Activated T-cell treated with anti-CD3 and anti-CD28 coated beads, Interleukin-2, amount 50 U/mL, for 24 hours (primary cell): ENCODE data around the gene UQCC2.

ENCODE experiments used
- DNase-seq: peaks from one replicate; pipeline ENCODE4 v3.0.0-alpha.2; 2020
- H3K27ac Mint-ChIP-seq: 2 replicates; pipeline ENCODE4 v1.8.0; 2020; ENCODE audit warnings: mild to moderate bottlenecking, mixed read lengths
- H3K27me3 Mint-ChIP-seq: 2 replicates; pipeline ENCODE4 v1.8.0; 2020; ENCODE audit warnings: mixed read lengths
- H3K36me3 Mint-ChIP-seq: 2 replicates; pipeline ENCODE4 v1.8.0; 2020; ENCODE audit warnings: low read depth, mixed read lengths
- H3K4me1 Mint-ChIP-seq: 2 replicates; pipeline ENCODE4 v1.8.0; 2020; ENCODE audit warnings: low read depth, mixed read lengths
- H3K4me3 Mint-ChIP-seq: 2 replicates; pipeline ENCODE4 v1.8.0; 2020; ENCODE audit warnings: mild to moderate bottlenecking, moderate library complexity, mixed read lengths
- H3K9me3 Mint-ChIP-seq: 2 replicates; pipeline ENCODE4 v1.8.0; 2020; ENCODE audit warnings: mixed read lengths

The UQCC2 gene

DNA sequence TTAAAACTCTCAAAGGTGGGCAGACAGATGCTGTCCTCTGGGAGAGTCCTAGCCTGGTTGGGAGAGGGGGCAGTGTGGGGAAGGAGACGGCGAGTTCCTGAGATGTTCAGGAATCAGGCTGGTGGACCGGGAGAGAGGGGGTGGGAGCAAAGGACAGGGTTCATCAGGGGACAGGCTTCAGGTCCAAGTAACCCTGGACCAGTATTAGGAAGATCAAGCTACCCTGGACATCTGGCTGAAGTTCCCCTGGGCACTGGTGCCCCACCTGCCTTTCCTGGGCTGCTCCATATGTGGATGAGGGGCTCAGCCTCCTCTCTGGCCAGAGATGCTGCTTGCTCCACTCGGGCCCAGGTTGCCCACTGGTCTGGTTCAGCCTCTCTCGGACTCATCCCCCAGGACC, 36.3 kb upstream of the UQCC2 start:
- H3K9me3 Mint-ChIP-seq: no peaks in the 10 kb centered on the region
- H3K4me1 Mint-ChIP-seq: peaks cover 2% of the 10 kb centered on the region
- H3K27ac Mint-ChIP-seq: no peak overlapping the region
- H3K4me3 Mint-ChIP-seq: no peak overlapping the region
- no peak for DNase-seq
- peaks cover 2% of the 10 kb centered on the region for H3K27me3 Mint-ChIP-seq
- H3K36me3 Mint-ChIP-seq: no peaks in the 10 kb centered on the region

DNA sequence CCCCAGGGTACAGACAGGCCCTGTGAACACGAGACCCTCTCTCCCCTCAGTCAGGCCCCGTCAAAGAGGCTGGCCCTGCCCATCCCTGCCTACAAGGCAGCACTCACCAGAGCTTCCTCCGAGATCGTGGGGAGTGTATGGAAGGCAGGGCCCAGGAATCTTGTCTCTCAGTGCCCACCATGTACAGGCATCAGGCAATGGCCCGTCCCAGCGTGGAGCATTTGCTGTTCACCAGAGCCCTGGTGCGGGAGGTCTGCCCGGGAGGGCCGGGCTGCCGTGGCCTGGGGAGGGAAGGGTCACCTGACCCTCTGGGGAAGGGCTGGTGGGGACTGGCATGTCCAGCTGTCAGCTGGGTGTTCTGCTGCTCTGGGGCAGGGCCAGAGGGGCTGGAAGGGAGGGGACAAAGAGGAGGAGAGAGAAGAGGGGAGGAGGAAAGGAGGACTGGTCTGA, 35.2 kb upstream of the UQCC2 start, which contains the start of gene IP6K3:
TSS of gene IP6K3 (minus strand) at position 255 of the 450 bp plus-strand sequence. CDS start 11,429 bp downstream, outside the sequence.
- no peak within 1 kb of the TSS for H3K27ac Mint-ChIP-seq
- no peaks in the 10 kb centered on the region for H3K9me3 Mint-ChIP-seq
- H3K27me3 Mint-ChIP-seq: peaks cover 2% of the 10 kb centered on the region
- peaks cover 2% of the 10 kb centered on the region for H3K4me1 Mint-ChIP-seq
- H3K36me3 Mint-ChIP-seq: no peaks in the 10 kb centered on the region
- H3K4me3 Mint-ChIP-seq: no peak within 1 kb of the TSS
- no peak for DNase-seq

DNA sequence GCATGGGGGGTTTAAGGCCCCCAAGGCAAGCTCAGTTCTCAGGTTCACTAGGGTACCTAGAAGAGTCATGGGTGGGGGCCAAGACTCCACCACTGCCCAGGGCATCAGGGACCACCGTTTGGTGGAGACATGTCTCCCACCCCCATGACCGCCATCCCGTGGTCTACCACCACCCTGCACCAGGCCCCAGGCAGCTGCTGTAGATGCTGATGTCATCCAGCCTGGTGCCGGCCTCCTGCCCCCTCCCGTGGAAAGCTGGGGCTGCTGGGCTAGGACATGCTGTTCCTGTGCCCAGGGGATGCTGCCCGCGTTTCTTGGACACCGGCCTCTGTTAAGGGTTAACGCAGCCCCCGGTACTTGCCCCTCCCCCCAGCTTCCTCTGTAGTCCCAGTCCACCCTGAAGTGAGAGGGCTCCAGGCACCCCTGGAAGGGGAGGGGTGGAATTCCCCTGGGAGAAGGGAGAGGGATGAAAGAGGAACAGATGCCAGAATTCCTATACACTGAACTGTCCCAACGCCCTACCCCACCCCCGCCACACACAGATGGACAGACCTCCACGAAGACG, 34.6 kb upstream of the UQCC2 start:
- Mint-ChIP-seq H3K9me3 (no peaks in the 10 kb centered on the region), H3K36me3 (no peaks in the 10 kb centered on the region), H3K27me3 (peaks cover 2% of the 10 kb centered on the region), H3K4me3 (no peak overlapping the region), H3K4me1 (peaks cover 2% of the 10 kb centered on the region), H3K27ac (no peak overlapping the region)
- DNase-seq: no peak

DNA sequence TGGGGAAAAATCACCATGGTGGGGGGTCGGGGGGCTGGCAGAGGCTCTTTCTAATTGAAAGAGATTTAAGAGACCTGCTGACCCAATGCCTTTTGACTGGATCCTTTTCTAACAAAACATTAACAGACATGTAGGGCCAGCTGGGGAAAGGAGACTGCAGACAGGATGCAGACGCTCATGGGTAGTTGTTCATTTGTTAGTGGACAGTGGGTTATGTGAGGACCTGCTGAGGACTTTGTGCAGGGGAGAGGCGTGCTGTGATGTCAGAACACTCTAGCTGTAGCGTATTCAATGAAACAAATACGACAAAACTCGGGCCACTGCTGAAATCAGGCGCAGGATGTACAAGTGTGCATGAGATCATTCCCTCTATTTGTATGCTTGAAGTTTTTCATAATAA, 34.0 kb upstream of the UQCC2 start:
- H3K4me3 Mint-ChIP-seq: no peak overlapping the region
- peaks cover 2% of the 10 kb centered on the region for H3K27me3 Mint-ChIP-seq
- no peak overlapping the region for H3K27ac Mint-ChIP-seq

DNA sequence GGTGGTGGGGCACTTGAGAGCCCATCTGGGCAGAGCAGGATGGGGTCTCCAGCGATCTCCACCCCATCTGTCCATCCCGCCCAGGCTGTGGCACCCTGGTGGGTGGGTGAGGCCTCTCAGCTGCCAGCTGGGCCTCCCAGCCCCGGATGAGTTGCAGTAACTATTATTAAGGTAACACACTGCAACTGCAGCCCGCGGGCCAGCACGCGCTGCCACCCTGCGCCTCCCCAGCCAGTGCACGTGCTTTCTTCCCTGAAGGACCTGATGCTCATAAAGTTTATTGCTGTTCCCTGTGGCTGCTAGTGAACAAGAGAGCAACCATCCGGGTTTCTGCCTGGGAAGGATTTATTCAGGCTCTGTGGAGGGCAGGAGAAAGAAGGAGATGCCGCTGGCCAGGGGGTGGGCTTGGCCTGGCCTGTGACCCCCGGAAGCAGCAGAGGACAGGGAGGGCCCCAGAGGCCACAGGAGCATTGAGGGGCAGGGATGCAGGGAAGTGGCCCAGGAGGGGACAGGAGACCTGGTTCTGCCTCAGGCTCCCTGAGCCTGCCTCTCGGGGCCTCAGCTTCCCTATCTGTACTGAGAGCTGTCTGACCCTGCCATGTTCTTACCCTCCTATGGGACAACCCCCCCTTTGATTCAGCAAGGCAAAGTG, 33.5 kb upstream of the UQCC2 start:
- peaks cover 2% of the 10 kb centered on the region for H3K4me1 Mint-ChIP-seq
- no peak overlapping the region for H3K27ac Mint-ChIP-seq
- no peaks in the 10 kb centered on the region for H3K36me3 Mint-ChIP-seq
- DNase-seq: no peak
- H3K27me3 Mint-ChIP-seq: peaks cover 2% of the 10 kb centered on the region
- H3K4me3 Mint-ChIP-seq: no peak overlapping the region
- no peaks in the 10 kb centered on the region for H3K9me3 Mint-ChIP-seq

More for the DNA sequence above, 34.0 kb upstream of the UQCC2 start:
- H3K9me3 Mint-ChIP-seq: no peaks in the 10 kb centered on the region
- no peaks in the 10 kb centered on the region for H3K36me3 Mint-ChIP-seq
- H3K4me1 Mint-ChIP-seq: peaks cover 2% of the 10 kb centered on the region
- no peak for DNase-seq

DNA sequence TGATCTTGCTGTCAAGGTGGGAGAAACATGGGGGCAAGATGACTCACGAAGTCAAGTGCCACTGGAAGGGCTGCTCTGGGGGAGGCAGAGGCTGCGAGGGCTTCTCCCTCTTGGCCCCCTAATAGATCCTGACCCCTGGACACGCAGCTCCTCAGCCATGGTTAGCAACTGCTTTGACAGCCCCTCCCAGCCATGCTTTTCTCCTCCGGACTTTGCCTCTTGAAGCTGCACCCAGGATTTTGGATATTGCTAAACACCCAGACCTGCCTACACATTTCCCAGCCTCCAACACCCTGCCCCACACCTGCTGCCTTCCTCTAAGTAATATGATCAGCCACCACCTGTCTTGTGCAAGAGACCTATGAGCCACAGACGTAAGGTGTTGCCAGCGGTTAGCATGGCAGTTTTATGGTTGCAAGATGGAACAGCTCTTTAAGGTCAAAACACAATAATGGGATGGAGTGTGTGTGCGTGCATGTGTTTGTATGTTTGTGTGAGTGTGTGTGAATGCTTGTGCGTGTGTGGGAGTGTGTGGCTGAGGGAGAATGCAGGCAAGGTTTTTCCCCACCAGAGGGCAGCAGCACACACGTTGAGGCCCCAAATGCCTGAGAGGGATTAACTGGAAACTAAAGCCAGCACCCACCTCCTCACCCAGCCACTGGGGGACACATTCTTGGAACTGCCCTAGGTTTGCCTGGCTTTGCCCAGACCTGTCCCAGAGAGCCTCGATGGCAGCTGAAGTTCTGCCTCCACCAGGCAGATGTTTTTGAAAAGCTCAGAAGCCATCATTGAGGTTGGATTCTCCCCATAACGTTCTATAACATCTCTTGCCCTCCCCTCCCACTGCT, 32.7 kb upstream of the UQCC2 start:
- H3K27ac Mint-ChIP-seq: no peak overlapping the region
- DNase-seq: peak; percentile 82
- no peaks in the 10 kb centered on the region for H3K36me3 Mint-ChIP-seq
- H3K27me3 Mint-ChIP-seq: peaks cover 2% of the 10 kb centered on the region
- H3K4me3 Mint-ChIP-seq: no peak overlapping the region
- H3K9me3 Mint-ChIP-seq: no peaks in the 10 kb centered on the region
- H3K4me1 Mint-ChIP-seq: peaks cover 2% of the 10 kb centered on the region

DNA sequence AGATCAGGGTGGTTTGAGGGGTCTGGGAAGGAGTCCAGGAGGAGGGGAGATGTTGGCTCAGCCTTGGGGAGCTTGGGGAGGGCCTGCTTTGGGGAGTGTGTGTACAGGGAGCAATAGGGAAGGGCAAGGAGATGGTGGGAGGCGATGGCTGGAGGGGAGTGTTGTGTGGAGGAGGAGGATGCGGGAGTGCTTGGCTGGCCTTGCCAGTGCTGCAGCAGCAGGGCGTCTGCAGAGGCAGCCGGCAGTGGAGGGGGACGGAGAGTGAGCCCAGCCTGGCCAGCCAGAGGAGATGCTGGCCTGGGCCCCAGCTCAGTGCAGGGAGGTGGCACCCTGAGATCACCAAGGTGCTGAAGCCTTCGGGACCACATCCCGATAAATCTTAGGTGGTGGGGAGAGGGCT, 31.3 kb upstream of the UQCC2 start:
- no peak for DNase-seq
- Mint-ChIP-seq H3K4me1 (peaks cover 2% of the 10 kb centered on the region), H3K27me3 (no peaks in the 10 kb centered on the region), H3K36me3 (no peaks in the 10 kb centered on the region), H3K9me3 (no peaks in the 10 kb centered on the region), H3K4me3 (no peak overlapping the region), H3K27ac (no peak overlapping the region)

DNA sequence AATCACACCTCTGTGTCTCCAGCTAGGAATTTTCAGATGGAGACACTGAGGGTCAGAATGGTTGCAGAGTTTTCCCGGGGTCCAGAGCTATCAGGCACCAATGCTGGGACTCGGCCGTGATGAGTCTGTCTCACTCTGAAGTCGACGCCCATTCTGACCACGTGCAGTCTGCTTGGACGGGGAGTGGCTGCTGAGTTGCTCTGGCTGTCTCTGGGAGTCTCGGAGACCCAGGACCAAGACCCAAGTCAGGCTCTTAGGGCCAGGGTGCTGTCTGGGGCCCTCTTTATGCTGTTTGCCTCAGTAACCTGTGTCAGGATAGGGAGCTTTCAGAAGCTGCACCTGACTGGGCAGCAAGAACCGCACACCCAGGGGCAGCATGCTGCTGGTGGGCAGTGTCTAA, 30.6 kb upstream of the UQCC2 start:
- no peak for DNase-seq
- H3K4me3 Mint-ChIP-seq: no peak overlapping the region
- H3K9me3 Mint-ChIP-seq: no peaks in the 10 kb centered on the region
- no peaks in the 10 kb centered on the region for H3K36me3 Mint-ChIP-seq
- peaks cover 2% of the 10 kb centered on the region for H3K4me1 Mint-ChIP-seq
- no peak overlapping the region for H3K27ac Mint-ChIP-seq
- H3K27me3 Mint-ChIP-seq: no peaks in the 10 kb centered on the region

DNA sequence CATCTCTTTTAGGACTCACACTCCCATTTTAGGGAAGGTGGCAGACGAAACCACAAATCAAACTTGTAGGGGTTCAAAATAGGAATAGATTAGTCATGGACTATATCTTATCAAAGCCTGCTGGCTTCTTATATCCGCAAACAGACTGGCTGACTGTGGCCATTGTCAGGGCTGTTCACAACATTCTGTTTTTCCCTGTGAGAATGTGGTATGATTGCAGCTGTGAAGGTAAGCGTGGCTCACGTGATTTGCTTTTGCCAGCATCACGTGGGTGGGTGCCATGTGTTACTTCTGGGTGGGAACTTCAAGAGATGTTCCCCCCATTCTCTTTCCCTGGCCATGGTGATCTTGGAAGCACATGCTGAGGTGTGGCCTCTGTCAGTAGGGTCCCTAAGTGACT, 29.3 kb upstream of the UQCC2 start:
- peaks cover 2% of the 10 kb centered on the region for H3K4me1 Mint-ChIP-seq

DNA sequence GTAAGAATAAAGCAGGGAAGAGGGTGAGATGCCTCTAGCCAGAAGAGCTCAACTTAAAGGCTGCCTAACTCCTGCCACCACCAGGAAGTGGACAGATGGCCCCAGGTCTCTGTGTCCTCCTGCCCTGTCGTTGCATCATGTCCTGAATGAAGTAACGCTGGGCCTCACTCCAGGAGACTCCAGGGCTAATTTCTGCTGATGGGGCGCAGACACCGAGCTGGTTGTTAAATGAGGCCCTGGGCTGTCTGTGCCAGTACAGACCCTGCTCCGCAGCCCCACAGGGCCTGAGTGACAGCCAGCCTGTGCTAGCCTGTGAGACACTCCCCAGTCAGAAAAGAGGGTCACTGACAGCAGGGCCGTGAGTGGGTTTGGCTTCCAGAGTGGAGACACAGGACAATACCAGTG, 28.7 kb upstream of the UQCC2 start:
- Mint-ChIP-seq H3K9me3 (no peaks in the 10 kb centered on the region), H3K4me1 (peaks cover 2% of the 10 kb centered on the region), H3K36me3 (no peaks in the 10 kb centered on the region), H3K27ac (no peak overlapping the region), H3K27me3 (no peaks in the 10 kb centered on the region), H3K4me3 (no peak overlapping the region)
- DNase-seq: no peak

More for the DNA sequence above, 29.3 kb upstream of the UQCC2 start:
- no peaks in the 10 kb centered on the region for H3K27me3 Mint-ChIP-seq
- H3K27ac Mint-ChIP-seq: no peak overlapping the region
- H3K4me3 Mint-ChIP-seq: no peak overlapping the region
- H3K9me3 Mint-ChIP-seq: no peaks in the 10 kb centered on the region
- no peaks in the 10 kb centered on the region for H3K36me3 Mint-ChIP-seq
- no peak for DNase-seq

DNA sequence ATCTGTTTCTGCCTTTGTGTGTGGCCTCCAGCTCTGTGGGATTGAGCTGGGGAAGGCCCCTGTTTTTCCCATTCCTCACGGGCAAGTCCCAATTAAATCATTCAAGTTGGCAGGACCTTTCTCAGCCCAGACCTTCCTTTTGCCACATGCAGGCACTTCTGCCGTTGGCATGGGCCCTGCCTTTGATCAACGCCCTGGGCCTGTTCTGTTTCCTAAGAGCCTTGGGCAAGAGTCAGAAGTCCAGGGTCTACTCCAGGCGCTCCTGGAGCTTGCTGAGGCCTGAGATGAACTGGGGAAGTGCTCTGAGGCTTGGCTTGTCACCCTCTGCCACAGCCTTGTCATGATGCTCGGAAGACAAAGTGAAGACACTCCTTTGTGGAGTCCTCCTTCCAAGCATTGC, 28.1 kb upstream of the UQCC2 start:
- H3K9me3 Mint-ChIP-seq: no peaks in the 10 kb centered on the region
- no peak overlapping the region for H3K4me3 Mint-ChIP-seq
- DNase-seq: no peak
- no peaks in the 10 kb centered on the region for H3K36me3 Mint-ChIP-seq
- H3K27me3 Mint-ChIP-seq: no peaks in the 10 kb centered on the region
- no peak overlapping the region for H3K27ac Mint-ChIP-seq
- H3K4me1 Mint-ChIP-seq: peaks cover 2% of the 10 kb centered on the region

DNA sequence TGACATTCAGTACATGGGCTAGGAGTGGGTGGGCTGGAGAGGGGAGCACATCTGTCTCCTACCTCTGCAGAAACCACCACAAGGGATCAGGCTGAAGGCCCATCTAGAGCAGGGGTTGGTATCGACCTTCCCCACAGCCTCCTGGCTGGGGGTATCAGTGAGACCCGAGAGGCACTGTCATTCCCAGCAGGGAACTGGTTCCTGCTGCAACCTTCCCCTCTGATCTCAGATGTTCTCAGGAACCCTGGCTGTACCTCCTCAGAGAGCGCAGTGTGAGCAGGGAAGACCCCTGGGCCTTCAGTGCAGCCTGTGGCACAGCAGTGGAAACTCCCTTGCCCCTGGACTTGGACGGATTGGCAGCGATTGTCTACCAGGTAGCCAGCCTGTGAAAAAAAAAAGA, 27.4 kb upstream of the UQCC2 start:
- Mint-ChIP-seq H3K4me1 (no peaks in the 10 kb centered on the region), H3K27ac (no peak overlapping the region), H3K27me3 (no peaks in the 10 kb centered on the region), H3K4me3 (no peak overlapping the region), H3K36me3 (no peaks in the 10 kb centered on the region), H3K9me3 (no peaks in the 10 kb centered on the region)
- DNase-seq: no peak

DNA sequence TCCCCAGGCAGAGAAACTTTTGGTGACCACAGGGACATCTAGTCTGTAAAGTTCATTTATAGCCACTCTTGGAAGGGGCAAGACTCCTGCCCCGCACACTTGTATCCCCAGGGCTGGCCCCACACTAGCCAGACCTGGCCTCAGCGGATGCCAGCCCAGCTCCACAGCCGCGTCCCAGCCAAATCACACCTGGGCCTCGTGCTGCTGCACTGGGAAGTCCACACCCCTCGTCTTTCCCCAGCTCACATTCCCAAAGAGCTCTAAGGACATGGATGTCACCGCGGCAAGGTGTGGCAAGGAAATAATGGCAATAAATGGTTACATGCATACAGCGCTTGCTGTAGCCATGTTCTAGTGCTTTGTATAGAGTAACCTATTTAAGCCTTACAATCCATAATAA, 26.7 kb upstream of the UQCC2 start:
- no peaks in the 10 kb centered on the region for H3K36me3 Mint-ChIP-seq
- no peak for DNase-seq

DNA sequence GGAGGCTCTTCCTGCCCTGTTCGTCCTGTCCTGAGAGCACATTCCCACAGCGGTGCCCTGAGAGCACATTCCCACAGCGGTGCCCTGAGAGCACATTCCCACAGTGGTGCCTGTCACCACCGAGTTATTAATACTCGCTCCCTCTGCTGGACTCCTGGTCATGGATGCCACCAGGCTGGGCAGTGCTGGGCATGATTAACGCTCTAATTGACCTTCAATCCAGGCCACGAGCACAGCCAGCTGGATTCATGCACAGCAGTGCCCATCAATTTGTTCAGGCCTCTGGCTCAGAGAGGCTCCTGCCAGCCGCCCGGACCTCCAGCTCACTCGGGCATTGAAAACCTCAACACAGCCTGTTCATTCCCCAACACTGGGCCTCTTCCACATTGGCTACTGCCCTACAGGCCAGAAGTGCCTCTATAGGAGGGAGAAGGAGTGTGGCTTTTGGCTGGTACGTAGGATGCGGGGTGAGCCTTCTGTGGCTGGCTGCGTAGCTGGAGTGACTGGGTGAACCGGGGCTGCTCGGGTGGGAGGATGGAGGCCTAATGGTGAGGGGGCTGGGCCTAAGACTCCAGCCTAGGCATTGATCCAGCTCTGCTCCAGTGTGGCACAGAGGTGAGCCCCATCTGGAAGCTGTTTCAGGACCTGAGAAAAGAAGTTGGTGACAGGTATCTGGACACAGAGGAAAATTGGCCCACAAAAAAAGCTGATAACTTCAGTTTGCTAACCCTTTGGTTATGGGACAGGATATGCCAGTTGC, 25.9 kb upstream of the UQCC2 start:
- no peaks in the 10 kb centered on the region for H3K27me3 Mint-ChIP-seq
- no peak for DNase-seq
- H3K27ac Mint-ChIP-seq: no peak overlapping the region

More for the DNA sequence above, 26.7 kb upstream of the UQCC2 start:
- no peak overlapping the region for H3K27ac Mint-ChIP-seq
- no peaks in the 10 kb centered on the region for H3K4me1 Mint-ChIP-seq
- H3K27me3 Mint-ChIP-seq: no peaks in the 10 kb centered on the region
- no peak overlapping the region for H3K4me3 Mint-ChIP-seq
- H3K9me3 Mint-ChIP-seq: no peaks in the 10 kb centered on the region

More for the DNA sequence above, 25.9 kb upstream of the UQCC2 start:
- Mint-ChIP-seq H3K36me3 (no peaks in the 10 kb centered on the region), H3K4me1 (no peaks in the 10 kb centered on the region), H3K4me3 (no peak overlapping the region), H3K9me3 (no peaks in the 10 kb centered on the region)
